OCI-M2 (cell line): ENCODE results near the gene CYP4F12.

Experiments
- DNase-seq: peaks from one replicate; lab custom pipeline; 2025; ENCODE audit not compliant: unreplicated experiment; lab: John Stamatoyannopoulos, UW

The CYP4F12 gene

GRCh38 chr19:15701757-15702533 lies 29.1 kb downstream of the CYP4F12 start:
- no peak for DNase-seq

DNA sequence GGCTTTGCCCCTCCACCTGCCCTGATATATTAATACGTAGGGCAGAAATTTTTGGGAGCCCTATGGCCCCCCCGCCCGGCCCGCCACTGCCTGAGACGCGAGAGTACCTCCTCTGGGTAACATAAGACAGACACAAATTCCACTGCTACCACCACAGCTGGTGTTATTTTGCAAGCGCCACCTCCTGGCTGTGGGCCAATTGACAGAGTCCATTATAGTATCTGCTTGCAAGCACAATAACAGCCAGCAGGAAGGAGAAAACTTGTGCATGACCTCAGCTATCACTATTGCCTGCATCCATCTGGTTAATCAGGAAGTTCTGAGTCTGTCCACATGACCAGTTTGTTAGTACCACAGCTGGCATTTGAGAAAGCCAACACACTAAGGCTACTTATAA lies 29.6 kb downstream of the CYP4F12 start:
- DNase-seq: no peak

DNA sequence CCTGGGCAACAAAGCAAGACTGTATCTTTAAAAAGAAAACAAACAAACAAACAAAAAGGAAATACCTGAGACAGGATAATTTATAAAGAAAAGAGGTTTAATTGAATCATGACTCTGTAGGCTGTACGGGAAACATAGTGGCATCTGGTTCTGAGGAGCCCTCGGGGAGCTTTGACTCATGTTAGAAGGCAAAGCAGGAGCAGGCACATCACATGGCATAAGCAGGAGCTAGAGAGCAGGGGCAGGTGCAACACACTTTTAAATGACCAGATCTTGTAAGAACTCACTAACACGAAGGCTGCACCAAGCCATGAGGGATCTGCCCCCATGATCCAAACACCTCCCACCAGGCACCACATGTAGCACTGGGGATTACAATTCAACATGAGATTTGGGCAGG lies 41.8 kb downstream of the CYP4F12 start:
- DNase-seq: no peak

DNA sequence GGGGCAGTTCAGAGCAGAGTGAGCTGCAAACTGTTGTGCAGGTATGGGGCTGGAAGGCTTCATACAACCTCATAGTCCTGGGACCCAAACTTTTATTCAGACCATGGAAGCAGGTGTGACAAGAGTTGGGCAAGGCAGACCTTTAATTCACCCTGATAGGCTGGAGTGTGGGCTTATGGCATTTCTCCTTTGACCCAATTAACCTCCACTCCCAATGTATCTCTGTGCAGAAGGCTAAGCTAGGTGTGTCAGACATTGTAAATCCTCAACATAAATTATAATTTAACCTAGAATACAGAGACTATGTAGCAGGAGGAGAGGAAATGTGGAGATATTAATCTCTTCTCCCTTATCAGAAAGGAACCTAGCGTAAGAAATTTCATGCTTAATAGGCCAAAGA lies 42.8 kb downstream of the CYP4F12 start:
- DNase-seq: no peak

DNA sequence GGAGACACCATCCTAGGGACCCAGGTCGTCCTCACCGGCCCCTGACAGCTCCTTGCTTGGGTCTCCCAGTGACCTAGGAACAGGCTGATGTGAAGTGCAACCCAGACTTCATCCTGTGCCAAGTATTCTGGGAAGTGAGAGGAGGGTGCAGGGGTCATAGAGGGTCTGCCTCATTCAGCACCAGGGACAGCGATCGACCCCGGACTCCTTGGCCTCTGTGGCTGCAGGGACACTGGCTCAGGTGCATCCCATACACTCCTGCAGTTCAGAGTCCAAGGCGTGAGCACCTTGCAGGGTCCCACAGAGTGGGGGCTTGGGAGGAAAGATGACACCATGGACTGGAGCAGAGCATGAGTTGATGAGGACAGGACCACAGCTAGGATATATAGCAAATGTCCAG lies 44.9 kb downstream of the CYP4F12 start:
- DNase-seq: no peak

DNA sequence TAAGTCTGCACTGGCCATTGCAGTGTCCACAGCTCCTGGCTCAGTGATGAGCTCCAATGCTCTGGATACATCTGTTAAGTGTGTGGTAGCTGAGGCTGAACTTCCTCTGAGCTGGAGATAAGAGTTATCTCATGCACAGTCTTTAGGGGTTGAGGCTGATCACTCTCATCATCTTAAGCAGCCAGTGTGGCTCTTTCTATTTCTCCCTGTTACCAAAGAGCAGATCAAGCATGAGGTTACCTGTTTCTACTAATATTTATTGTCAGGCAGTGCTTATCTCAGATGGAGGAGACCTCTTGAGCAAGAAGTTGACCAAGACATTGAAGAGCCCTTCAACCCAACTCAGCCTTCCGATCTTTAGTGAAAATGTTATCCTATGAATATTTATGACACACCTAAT lies 48.4 kb downstream of the CYP4F12 start:
- no peak for DNase-seq

GRCh38 chr19:15722956-15723355 lies 50.1 kb downstream of the CYP4F12 start:
- DNase-seq: no peak

GRCh38 chr19:15727724-15728123 lies 54.8 kb downstream of the CYP4F12 start, which contains the start of gene OR10H2:
Gene OR10H2 (plus strand): TSS chr19:15728024. CDS start chr19:15728044, 20 bp downstream.
- no peak for DNase-seq

DNA sequence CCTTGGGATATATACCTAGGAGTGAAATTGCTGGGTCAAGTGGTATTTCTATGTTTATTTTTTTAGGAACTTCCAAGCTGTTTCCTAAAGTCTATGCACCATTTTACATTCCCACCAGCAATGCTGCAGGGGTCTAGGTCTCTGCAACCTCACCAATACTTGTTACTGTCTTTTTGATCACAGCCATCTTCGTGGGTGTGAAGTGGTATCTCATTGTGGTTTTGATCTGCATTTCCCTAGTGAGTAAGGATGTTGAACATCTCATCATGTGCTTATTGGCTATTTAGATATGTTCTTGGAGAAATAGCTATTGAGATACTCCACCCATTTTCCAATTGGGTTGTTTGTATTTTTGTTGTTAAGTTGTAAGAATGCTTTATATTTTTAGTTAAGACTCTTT lies 57.7 kb downstream of the CYP4F12 start:
- no peak for DNase-seq

- no peak for DNase-seq
Observed at GRCh38 chr19:15732388-15732787, 59.5 kb downstream of the CYP4F12 start.

GRCh38 chr19:15733895-15734294 lies 61.0 kb downstream of the CYP4F12 start:
- DNase-seq: no peak

GRCh38 chr19:15737722-15738121 lies 64.8 kb downstream of the CYP4F12 start, which contains the start of gene OR10H3:
Gene OR10H3 (plus strand): TSS chr19:15737985. CDS start chr19:15741393, 3,408 bp downstream.
- no peak for DNase-seq

- DNase-seq: no peak
Observed at GRCh38 chr19:15740785-15741184, 67.9 kb downstream of the CYP4F12 start.
